ENCODE results near the gene SKOR1.

SKOR1 gene

DNA sequence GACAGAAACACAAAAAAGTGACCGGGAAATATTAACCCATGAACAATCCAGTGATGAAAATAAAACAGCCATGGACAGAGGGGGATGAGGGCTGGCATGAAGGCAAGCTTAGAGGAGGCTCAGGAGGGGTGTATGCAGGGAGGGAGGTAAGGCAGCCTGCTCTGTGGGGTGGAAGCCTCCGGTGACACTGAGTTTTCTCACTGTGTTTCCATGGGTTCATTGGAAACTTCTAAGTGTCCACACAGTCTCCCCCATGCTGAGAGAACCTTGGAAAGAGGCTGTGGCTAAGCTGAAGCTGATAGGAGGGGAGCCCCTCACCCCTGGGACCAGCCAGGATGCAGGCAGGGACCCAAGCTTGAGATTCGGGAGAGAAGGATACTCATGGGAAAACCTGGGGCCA lies 6.8 kb upstream of the SKOR1 start:
- no peak for DNase-seq (ENCODE audit: low read depth, low spot score)

DNA sequence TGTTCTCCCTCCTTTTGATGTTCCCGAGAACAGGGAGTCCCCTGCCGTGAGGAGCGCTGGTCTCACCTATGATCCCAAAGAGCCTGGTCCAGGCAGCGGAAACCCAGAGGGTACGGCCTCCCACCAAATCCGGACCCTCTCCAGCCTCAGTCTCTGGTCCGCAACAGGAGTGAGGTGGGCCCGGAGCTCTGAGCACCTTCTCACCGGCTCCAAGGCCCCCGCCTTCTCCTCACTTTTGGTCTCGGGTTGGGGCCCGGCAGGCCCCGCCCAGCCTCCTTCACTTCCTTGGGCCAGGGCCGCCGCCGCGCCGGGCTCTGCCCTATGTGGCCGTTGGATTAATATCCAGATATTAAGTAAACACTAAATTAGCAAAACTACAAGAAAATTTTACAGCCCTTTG lies 5.7 kb upstream of the SKOR1 start:
- DNase-seq (ENCODE audit: low read depth, low spot score) = no peak

DNA sequence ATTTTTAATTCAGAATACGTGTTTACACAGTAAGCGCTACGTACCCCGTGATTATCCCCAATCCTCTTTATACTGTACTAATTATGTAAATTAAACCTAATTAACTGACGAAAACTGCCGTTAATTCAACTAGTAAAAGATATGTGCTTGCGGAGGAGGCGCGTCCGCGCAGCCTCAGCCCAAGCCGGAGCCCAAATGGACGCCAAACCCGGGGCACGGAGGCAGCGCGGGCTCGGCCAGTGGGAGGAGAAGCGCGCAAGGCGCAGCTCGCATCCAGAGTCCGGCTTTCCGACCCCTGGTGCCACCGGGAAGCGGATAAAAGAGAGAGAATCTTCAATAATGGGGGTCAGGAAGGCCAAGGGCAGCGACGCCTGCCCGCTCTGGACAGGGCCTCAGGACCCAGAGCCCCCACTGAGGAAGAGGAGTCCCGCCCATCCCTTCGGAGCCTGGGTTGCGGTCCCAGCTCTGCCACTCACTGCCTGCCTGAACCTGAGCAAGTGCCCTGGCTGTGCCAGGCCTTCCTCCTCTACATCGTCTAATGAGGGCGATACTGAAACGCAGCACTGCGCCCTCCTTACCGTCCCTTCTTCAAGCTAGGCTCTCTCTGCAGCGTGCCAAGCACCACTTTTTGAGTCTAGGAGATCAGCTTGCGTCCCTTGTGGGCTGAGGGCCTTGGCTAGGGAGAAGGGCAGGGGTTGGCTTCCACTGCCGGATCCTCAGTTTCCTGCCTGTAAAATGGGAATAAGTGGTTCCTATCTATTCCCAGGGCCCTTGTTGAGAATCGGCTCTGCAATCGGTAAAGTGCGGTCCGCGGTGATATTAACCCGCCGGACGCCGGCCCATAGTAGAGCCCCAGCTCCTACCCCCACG lies 5.0 kb upstream of the SKOR1 start:
- DNase-seq (ENCODE audit: low read depth, low spot score) = no peak

DNA sequence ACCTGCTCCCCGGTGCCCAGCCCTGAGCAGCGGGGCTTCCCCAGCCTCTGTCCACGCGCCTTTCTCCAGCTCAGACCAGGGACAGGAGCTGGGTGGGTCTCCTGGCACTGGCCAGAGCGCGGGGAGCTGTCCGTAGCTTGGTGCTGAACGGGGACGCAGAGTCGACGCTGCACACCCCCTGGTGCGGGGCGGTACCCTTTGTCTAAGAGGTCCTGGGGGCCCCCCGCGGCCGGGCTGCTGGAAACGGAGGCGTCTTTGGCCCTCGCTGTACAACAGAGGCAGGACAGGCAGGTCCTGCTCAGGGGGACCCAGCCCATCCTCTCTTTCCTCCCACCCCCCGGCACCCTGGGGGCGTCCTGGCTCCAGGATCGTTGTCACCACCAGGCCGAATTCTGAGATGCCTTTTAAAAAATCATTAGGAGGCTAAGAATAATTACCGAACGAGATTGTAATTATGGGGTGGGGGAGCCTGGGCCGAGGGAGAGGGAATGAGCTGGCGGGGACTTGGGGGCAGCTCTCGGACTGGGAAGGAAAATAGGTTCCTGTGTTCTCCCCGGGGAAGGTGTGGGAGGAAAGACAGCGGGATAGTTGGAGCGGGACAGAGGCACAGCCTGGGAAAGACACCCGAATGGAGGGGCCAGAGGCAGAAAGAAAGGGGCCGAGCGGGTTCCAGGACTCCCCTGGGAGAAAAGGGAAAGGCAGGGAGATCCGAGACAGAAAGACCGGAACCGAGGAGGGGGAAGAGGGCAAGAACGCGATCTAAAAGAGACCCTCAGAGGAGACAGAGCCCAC lies 4.1 kb upstream of the SKOR1 start:
- no peak for DNase-seq (ENCODE audit: low read depth, low spot score)

DNA sequence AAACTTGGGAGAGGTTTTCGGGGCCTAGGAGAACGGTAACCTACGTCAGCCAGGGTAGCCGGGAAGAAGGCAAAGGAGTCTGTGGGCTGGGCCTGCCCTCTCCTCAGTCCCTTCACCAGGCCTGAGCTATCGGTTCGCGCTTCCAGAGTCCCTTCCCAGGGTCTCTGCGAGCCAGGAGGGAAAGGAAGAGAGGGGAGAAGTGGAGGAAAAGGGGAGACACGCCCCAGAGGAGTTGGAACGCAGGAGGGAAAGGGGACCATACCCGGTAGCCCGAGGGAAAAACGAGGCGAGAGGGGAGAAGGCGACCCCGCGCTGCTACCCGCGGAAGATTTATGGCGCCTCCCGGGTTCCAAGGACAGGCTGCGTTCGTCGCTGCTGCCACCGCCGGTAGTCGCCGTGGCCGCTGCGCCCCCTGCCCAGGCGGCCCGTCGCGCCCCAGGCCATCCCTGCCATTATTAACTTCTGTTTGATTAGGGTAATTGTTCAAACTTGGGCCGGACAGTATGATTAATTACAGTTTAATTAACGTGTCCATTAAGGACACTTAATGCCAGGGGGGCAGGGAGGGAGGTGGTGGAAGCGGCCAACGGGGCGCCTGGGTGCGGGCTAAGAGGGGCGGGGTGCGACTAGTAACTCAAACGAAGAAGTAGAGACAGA lies 3.4 kb upstream of the SKOR1 start:
- DNase-seq (ENCODE audit: low read depth, low spot score) = no peak

DNA sequence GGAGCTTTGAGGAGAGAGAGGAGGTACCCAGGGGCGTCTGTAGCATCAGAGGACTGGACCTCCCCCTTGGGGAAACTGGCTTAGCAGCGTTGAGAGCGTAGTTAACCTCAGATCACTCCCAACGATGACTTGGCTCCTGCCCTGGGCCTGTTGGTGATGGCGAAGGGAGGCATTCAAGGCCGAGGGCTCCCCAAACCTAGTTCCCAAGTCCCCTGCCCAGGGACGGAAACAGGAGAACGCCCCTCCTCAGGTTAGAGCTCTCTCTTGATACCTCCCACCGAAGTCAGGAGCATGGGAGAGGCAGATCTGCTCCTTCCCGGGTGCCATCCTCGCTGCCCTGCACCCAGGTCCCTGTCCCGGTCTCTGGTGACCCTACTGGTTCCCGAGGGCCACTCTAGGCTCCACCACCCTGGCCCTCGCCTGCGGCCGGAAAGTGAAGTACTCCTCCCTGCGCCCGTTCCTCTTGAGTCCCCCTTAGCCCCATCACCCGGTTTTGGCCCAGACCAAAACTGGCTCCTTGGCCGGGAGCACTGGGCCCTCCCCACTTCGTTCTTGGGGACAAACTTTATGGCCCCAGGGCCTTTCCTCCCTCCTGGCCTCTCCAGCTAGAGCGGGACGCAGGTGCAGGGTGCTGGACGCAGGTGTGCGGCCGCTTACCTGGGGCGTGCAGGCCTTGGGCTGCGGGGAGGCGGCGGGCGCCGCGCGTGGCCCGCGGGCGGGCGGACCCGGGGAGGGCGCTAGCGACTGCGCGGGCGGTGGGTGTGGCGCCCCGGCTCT lies 2.6 kb upstream of the SKOR1 start:
- DNase-seq (ENCODE audit: low read depth, low spot score) = no peak

DNA sequence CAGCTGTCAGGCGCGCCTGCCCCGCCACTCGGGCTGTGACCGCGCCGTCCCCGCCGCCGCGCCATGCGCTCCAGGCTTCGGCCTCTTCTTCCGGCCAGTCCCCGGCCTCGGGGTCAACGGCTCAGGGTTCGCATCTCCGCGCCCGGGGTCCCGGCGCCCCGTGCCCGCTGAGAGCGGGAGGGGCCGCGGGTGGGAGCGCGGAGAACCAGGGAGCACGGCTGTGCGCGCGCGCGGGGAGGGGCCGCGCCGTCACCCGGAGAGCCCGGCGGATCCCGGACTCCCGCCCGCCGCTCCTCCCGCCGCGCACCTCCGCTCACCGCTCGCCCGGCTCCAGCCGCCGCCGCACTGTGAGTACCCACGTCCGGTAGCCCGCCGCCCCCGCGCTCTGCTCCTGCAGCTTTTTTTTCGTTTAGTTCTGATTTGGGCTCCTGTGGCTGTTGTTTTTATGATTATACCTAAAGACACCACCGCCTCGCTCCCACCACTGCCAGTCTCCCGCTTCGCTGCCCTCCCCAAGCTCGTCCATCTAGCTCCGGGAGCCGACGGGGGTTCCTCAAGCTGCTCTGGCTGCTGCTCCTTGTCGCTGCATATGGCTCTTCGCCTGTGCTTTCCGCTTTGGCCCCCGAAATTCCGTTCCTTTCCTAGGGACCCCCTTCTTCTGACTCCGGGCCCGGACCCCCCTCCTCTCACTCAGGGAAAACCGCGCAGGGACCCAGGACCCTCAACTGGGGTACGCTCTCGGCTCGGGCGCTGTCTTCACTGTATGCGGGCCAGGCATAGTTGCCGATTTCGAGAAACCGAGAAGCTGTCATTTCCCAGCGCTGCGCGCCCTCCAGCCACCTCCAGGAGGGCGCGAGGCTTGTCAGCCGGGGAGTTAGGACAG lies 1.8 kb upstream of the SKOR1 start:
- no peak for DNase-seq (ENCODE audit: low read depth, low spot score)

DNA sequence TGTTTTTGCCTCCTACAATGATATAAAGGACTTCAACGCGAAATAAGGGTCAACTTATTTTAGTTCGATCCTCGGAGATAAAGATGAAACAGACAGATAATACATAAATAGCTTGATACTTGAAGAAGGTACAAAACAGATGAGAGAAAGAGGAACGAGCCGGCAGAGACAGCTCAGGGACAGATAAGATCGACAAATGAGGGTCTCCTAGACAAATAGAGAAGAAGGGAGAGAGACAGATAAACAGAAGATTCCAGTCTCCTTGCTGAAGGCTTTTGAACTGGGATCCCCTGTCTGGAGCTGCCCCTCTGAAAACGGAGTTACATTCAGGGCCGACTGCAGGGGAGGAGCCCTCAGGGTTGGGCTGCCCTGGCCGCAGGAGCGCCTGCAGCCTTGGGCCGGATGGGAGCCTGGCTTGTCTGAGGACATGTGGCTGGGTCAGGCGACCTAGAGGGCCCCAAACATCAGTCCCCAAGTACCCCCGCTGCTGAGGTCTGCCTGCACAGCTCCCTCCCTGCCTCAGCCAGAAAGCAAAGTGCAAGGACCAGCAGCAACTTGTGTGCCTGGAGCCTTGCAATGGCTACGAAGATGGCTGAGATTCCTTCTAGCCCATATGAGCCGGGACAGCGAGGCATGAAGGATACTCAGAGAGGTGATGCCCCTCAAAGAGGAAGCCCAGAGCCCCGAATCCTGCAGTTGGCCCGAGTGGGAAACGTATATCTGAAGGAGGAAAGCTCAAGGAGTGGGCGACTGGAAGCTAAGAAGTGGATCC lies 926 bp upstream of the SKOR1 start:
- DNase-seq (ENCODE audit: low read depth, low spot score) = no peak

DNA sequence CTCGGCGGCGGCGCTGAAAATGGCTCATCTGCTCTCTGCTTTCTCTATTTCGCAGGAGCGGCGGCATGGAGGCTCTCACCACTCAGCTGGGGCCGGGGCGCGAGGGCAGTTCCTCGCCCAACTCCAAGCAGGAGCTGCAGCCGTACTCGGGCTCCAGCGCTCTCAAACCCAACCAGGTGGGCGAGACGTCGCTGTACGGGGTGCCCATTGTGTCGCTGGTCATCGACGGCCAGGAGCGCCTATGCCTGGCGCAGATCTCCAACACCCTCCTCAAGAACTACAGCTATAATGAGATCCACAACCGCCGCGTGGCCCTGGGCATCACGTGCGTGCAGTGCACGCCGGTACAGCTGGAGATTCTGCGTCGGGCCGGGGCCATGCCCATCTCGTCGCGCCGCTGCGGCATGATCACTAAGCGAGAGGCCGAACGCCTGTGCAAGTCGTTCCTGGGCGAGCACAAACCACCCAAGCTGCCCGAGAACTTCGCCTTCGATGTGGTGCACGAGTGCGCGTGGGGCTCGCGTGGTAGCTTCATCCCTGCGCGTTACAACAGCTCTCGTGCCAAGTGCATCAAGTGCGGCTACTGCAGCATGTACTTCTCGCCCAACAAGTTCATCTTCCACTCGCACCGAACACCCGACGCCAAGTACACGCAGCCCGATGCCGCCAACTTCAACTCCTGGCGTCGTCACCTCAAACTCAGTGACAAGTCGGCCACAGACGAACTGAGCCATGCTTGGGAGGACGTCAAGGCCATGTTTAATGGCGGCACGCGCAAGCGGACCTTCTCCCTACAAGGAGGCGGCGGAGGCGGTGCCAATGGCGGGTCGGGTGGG lies 790 bp downstream of the SKOR1 start:
- DNase-seq (ENCODE audit: low read depth, low spot score) = no peak

DNA sequence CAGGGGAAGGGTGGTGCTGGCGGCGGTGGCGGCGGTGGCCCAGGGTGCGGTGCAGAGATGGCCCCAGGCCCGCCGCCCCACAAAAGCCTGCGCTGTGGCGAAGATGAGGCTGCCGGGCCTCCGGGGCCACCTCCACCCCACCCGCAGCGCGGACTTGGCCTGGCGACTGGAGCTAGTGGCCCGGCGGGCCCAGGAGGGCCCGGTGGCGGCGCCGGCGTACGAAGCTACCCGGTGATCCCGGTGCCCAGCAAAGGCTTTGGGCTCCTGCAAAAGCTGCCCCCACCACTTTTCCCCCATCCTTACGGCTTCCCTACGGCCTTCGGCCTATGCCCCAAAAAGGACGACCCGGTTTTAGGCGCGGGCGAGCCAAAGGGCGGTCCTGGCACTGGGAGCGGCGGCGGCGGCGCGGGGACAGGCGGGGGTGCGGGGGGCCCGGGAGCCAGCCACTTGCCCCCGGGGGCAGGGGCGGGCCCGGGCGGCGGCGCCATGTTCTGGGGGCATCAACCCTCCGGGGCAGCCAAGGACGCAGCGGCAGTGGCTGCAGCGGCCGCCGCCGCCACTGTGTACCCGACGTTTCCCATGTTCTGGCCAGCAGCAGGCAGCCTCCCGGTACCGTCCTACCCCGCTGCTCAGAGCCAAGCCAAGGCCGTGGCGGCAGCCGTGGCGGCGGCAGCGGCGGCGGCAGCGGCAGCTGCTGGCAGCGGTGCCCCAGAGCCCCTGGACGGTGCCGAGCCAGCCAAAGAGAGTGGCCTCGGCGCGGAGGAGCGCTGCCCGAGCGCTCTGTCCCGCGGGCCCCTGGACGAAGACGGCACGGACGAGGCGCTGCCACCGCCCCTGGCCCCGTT lies 1.6 kb downstream of the SKOR1 start:
- no peak for DNase-seq (ENCODE audit: low read depth, low spot score)

DNA sequence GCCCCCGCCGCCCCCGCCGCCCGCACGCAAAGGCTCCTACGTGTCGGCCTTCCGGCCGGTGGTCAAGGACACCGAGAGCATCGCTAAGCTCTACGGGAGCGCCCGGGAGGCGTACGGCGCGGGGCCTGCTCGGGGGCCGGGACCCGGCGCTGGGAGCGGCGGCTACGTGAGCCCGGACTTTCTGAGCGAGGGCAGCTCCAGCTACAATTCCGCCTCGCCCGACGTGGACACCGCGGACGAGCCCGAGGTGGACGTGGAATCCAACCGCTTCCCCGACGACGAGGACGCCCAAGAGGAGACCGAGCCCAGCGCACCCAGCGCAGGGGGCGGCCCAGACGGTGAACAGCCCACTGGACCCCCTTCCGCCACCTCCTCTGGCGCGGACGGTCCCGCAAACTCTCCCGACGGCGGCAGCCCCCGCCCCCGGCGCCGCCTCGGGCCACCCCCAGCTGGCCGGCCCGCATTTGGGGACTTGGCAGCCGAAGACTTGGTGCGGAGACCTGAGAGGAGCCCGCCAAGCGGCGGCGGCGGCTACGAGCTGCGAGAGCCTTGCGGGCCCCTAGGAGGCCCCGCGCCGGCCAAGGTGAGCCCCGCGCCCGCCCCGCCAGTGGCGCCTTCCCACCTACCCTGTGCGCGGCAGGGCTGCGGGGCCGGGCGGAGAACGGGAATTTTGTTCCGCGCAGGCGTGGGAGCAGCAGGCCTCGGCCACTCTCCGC lies 2.4 kb downstream of the SKOR1 start:
- no peak for DNase-seq (ENCODE audit: low read depth, low spot score)

DNA sequence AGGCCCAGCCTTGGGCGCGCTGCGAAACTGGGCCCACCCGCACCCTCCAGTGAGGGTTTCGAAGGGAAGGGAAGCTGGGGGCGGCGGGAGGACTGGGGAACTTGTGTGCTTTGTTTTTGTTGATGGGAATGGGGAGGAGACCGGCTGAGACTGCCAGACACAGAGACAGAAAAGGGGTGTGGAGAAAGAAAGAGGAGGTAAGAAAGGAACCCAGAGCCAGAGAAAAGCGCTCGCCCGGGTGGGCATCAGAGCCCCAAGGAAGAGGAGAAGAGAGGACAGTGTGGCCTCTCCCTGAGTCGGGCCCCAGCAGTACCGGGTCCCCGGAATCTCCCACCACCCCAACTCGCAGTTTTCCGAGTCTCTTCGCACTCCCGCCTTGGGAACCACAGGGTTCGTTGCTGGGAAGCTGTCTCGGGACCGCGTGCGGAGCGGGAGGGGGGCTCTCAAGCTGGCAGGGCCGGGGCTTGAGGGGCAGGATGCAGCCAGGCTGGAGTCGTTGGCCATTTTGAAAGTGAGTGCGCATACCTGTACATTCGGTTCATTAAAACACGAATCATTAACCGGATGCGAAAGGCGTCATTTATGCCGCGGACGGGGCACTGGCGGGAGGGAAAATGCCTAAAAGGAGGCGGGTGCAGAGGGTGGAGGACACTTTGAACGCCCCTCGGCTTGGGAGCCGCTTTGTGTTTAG lies 3.1 kb downstream of the SKOR1 start:
- no peak for DNase-seq (ENCODE audit: low read depth, low spot score)

DNA sequence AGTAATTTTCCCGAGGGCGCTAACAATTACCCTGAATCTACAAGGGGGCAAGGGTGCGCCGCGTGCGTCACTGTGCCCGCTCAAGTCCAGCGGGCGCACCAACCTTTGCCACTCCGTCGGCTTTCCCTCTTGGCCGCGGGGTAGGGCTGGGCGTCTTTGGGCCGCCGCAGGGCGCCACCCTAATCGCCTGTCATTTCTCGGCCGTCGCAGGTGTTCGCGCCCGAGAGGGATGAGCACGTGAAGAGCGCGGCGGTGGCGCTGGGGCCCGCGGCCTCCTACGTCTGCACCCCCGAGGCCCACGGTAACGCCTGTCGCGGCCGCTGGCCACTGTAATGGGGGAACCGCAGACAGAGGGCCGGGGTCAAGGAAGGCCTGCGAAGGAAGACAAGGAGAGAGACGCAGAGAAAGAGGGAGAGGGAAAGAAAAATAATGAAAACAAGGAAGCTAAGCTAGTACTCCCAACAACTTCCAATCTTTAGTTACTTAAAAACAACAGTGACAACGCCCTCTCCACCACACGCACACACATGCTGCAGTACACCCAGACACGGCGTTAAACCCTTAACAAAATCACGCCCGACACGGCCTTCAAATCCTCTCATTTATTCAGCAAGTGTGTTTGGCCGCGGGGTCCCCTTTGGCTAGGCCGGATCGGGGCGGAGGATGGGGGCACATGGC lies 3.8 kb downstream of the SKOR1 start:
- DNase-seq (ENCODE audit: low read depth, low spot score) = no peak

DNA sequence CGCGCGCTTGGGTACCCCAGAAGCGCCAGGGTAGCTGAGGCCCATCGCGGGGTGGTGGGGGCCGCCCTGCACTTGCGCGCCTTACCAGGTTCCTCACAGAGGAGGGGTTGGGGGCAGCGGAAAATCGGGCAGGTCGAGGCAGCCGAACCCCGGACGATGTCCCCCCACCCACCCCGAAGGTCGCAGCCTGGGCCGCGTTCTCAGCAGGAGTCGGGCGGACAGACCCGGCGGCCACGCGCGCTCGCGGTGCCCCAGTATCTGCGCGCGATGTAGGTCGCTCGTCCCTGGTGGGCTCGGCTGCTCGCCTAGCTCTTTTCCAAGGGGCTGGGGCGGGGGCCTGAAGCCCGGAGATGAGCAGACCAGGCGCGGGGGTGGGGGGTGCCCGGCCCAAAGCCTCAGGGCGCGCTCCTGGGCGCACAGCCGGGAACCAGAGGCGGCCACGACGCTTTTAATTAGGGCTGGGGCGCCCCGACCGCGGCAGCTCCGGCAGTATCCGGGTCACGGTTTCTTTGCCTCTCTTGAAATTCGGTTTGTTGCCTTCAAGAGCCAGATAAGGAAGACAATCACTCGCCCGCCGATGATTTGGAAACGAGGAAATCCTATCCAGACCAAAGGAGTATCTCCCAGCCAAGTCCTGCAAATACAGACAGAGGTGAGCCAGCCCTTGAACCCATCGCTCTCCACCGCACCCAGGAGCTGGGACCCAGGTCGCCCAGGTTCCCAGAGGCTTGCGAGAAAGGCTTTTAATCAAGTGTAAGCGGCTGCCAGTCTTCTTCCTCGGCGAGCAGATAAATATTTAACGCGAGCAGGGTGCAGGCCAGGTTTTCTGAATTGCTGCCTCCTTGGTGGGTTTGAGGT lies 4.6 kb downstream of the SKOR1 start:
- no peak for DNase-seq (ENCODE audit: low read depth, low spot score)

DNA sequence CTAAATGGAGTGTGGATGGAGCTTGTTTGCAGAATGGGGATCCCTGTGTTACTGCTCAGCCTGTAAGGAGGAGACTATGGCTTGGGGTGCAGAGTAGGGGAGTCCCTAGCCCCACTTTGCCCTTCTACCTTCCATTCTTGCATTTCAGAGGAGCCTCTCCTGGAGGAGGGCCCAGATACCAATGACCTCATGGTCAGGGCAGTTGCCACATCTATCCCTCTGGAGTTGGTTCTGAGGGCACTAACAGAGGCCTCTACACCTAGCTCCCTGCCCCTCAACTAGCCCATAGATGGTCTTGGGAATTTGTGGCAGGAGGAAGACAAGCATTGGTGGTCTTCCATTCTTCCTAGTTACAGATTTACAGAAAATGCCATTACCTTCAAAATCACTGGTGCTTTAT lies 6.1 kb downstream of the SKOR1 start:
- no peak for DNase-seq (ENCODE audit: low read depth, low spot score)

All from activated naive CD8-positive, alpha-beta T cell treated with anti-CD3 and anti-CD28 coated beads, Interleukin-2, amount 50 U/mL, for 16 hours (primary cell).